ENCODE data around the gene TUBB.
"Not testable (repeated sequence)": the region's sequence is repeated elsewhere in the genome, so short reads cannot be mapped to it uniquely, and the experiment has no call there.

The TUBB gene

DNA sequence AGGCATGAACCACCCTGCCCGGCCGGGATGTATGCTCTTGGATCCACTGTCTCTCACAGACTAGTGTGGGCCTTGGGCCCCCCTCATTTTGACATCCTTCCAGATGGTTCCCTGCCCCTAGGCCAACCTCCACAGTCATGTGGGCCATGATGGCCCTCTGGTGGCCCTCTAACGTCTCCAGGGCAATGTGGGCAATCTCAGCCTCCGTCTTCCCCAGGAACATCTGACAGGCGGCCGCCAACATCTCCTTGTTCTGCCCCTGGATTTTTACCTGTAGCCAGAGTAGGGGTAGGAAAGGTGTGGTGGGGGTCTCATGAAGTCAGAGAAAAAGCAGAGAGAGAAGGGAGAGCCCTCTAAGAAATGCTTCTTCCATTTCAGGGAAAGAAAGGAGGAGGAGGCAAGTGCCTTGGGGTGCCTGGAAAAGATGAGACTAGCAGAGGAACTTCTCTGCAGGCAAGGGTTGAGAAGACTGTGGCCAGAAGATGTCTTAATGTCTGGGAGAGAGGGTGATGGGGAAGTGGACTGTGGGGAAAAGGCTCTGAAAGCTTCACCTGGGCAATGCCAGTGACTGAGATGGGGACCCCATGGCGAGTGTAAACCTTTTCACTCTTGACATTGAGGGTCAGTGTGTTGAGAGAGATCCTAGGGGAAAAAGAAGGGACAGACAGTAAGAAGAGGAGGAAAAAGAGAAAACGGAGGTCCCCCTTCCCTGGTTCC lies 21.1 kb downstream of the TUBB start:
- DNase-seq = no peak

DNA sequence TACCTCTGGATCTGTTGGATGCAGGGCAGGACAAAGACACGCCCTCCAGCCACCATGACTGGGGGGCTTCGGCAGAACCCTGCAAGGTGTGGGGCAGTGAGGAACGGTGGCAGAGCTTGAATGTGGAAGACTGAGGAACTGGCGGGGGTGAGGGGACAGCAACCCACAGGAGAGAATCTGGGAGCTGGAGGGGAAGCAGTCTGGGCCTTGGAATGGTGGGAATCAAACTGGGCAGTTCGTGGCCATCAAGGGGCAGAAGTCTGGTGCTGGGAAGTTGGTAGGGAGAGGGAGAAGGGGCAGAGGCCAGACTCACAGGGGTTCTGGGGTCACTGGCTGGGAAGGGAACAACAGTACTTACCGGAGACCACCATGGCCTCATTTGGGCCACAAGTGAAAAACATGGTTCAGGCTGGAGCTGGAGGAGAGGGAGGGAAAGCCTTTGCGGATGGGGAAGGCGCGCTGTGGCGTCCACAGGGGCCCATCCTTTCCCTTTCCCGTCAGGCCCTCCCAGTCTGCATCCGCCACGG lies 21.7 kb downstream of the TUBB start:
- DNase-seq = no peak

DNA sequence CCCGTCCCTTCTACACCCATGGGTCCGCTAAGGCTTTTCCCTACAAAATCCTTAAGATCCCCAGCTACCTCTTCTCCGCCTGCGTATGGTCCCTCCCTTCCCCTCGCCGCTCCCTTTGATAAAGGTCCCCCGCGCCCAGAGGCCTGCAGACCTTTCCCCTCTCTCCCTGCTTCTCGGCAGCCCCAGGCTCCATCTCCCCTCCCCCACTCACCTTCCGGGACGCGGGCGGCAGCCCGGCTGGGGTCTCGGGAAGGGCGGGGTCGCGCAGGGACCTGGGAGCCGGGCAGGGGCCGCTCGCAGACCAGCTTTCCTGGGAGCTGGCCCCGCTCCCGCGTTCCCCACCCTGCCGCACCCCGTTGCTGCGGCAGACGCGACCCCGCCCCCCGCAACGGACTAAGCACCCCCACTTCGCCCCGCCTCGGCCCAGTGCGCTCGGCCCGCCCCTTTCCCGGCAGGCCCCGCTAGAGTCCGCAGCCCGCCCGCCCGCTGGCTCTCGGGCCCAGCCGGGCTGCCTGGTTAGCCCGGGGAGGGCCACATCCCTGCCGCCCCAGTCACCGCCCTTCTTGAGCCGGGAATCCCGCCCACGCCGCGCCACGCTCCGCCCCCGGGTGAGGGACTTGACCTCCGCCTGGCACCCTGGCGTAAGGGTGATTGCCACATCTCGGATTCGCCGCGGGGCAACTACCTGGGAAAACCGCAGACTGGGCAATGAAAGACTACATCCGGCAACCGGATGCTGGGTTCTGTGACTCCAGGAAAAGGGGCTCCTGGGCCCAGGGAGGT lies 22.4 kb downstream of the TUBB start, which contains the start of gene FLOT1:
FLOT1 (minus strand) TSS at position 372 of the 783 bp plus-strand sequence. CDS start 498 bp downstream, outside the sequence.
- peak; percentile 94 to 95 for DNase-seq

DNA sequence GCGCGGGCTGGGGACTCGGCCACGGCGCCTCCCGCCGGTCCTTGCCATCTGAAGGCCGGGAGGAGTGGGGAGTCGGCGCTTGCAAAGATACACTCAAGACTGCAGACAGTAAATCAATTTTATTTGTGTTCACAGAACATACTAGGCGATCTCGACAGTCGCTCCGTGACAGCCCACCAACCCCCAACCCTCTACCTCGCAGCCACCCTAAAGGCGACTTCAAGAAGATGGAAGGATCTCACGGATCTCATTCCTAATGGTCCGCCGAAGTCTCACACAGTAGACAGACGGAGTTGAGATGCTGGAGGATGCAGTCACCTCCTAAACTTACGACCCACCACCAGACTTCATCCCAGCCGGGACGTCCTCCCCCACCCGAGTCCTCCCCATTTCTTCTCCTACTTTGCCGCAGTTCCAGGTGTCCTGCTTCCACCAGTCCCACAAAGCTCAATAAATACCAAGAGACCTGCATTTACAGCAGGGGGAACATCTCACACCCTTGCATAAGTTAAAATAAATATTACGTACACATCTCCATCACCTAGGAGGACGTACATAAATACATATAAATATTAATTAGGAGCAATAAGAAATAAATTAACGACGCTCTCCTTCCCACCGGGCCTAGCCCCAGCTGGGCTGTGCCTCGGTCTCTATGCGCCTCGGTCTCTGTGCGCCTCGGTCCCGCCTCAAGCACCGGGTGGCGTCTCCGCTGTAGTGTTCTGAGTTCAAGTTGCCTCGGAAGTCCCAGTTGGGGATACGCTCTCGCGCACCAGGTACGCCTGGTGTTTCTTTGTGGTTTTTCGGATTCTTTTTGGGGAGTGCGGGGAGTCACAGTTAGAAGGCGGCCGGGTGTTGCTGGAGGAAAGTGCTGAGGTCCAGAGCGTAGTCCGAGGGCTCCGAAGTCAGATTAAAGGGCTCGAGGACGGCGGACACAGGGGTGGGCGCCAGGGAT lies 23.2 kb downstream of the TUBB start:
- peak; percentile 38 to 57 for DNase-seq

DNA sequence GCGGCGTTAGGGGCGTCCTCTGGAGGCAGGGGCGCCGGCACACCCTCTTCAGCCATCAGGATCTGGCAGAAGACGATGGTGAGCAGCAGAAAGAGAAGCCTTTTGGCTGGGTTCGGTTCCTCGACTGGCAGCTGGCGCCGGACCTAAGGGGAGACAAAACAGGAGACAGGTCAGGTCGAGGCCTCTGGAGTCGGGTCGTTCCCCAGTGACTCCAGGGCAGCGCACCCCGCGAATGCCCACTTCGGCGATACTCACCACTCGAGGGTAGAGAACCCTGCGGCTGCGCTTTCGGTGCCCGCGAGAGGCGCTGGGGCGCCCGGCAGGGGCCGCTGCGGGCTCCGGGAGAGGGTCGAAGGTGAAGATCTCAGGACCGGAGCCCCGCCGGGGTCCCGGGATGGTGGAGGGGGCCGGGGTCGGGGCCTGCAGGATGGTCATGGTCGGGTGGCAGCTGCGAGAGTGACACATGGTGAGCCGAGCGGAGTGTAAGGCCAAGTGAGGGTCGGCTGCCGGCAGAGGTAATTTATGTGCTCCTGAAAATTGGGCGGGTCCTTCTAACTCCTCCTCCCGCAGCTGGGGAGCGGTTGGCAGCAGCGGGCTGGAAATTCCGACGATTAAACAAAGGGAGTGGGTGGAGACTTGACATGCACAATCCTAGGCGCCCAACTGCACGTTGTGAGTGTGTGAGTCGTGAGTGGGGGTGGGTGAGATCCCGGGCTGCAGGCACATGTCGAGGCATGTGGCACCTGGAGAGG lies 24.1 kb downstream of the TUBB start, which contains the start of gene IER3:
IER3 (minus strand) TSS at position 494 of the 752 bp plus-strand sequence; CDS start at position 465, 29 bp downstream.
- peak; percentile 88 for DNase-seq

DNA sequence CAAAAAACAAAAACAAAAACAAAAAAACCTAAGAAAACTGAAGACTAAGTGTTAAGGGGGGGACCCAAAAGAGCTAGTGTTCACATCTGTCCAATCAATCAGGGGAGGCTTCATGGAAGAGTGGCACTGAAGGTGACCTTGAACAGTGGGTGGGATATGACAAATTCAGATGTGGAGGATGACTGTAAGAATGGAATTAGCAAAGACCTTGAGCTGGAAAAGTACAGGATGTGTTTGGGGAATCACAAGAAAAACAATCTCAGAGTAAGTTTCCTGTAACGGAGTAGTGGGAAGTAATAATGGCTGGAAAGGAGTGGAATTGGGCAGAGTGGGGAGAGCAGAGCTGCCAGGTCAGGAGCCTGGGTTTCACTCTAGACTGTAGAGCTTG lies 27.1 kb downstream of the TUBB start:
- no peak for DNase-seq

- no peak for DNase-seq
Measured at GRCh38 chr6:30747902-30748769, 28.0 kb downstream of the TUBB start.

- DNase-seq = no peak
Measured at GRCh38 chr6:30748851-30749540, 28.8 kb downstream of the TUBB start.

GRCh38 chr6:30749554-30750378 lies 29.6 kb downstream of the TUBB start:
- no peak for DNase-seq

GRCh38 chr6:30750379-30750668 lies 30.2 kb downstream of the TUBB start:
- no peak for DNase-seq

DNA sequence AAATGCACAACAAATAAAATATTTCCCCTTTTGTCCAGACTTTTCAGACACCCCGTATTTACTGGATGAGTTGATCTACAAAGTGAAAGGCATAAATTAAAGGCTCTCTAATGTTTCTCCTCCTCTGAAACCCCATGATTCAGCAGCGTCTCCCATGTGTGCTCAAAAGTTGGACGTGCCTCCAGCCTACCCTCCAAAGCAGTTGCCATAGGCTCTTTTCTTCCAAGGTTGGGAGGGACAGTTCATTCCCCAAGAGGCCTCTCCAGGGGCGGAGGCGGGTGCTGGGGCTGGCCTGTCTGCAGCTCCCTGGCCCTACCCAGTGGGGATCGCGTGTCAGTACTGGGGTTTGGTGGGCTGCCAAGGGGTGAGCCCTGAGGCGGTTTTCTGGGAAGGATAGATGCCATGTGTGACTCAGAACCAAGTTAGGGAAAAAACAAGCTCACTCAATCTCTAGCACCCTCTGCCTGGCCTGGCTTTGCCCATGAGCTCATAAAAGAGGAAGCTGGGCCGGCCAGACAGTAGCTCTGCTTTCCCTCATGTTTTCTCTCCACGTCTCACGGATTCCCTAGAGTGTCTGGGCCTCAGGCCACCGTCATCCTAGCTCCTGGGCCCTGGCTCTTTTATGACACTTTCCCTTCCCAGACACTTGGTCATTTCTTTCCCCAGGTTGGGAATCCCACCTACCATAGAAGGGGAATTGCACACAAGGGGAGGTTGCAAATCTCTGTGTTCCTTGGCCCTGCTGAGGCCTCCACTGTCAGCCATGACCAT lies 32.2 kb downstream of the TUBB start:
- DNase-seq = peak in 1 of 2 donors; percentile 56

- no peak for DNase-seq
Measured at GRCh38 chr6:30754631-30755030, 34.5 kb downstream of the TUBB start.

DNA sequence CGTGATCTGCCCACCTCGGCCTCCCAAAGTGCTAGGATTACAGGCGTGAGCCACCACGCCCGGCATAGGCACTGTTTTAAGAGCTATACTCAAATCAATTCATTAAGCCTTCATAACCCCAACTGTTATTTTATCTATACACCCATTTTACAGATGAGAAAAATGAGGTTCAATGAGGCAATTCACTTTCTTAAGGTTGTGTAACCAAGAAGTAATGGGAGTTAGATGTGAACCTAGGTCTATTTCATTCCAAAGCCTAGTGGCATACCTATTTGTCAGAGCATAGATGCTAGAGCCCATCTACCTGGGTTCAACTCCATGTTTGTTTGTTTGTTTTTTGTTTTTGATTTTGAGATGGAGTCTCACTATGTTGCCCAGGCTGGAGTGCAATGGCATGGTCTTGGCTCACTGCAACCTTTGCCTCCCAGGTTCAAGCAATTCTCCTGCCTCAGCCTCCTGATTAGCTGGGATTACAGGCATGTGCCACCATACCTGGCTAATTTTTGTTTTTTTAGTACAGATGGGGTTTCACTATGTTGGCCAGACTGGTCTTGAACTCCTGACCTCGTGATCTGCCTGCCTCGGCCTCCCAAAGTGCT lies 36.4 kb downstream of the TUBB start:
- not testable (repeated sequence) for DNase-seq

GRCh38 chr6:30757261-30757904 lies 37.2 kb downstream of the TUBB start:
- DNase-seq = no peak

GRCh38 chr6:30759575-30760239 lies 39.6 kb downstream of the TUBB start:
- no peak for DNase-seq

GRCh38 chr6:30760549-30760948 lies 40.4 kb downstream of the TUBB start:
- DNase-seq = no peak

GRCh38 chr6:30761791-30762429 lies 41.8 kb downstream of the TUBB start:
- no peak for DNase-seq
